HG03095 (cell line): ENCODE results near the gene ACBD4.

ENCODE experiments used
- ATAC-seq: cut with Tn5 transposase; IDR thresholded peaks from one replicate; pipeline ENCODE4 v1.9.1; 2021; ENCODE audit warnings: moderate library complexity; ENCODE audit not compliant: unreplicated experiment

The ACBD4 gene

GRCh38 chr17:45135978-45136791 lies 698 bp downstream of the ACBD4 start:
- ATAC-seq = no peak

DNA sequence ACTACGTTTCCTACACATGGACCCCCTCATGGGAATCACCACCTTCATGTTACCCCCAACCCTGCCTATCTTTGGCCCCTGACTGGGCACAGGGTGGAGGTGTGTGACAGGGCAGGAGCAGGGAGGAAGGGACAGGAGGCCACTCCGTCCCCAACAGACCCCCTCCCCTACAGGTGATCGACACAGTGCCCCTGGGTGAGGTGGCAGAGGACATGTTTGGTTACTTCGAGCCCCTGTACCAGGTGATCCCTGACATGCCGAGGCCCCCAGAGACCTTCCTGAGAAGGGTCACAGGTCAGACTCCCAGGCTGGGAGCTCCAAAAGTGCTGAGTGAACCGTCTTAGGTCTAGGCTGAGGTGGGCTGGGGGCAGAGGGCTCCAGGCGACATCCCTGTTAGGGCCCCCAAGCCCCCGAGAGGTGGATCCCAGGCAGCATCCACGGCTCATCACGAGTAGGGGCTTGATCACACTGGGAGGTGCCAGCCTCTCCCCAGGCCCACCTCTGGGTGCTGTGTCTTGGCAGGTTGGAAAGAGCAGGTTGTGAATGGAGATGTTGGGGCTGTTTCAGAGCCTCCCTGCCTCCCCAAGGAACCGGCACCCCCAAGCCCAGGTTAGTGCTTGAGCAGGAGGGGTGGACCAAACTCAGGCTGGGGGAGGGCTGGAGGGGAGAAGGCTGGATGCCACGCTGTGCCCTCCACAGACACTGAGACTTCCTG lies 1.5 kb downstream of the ACBD4 start:
- no peak for ATAC-seq

DNA sequence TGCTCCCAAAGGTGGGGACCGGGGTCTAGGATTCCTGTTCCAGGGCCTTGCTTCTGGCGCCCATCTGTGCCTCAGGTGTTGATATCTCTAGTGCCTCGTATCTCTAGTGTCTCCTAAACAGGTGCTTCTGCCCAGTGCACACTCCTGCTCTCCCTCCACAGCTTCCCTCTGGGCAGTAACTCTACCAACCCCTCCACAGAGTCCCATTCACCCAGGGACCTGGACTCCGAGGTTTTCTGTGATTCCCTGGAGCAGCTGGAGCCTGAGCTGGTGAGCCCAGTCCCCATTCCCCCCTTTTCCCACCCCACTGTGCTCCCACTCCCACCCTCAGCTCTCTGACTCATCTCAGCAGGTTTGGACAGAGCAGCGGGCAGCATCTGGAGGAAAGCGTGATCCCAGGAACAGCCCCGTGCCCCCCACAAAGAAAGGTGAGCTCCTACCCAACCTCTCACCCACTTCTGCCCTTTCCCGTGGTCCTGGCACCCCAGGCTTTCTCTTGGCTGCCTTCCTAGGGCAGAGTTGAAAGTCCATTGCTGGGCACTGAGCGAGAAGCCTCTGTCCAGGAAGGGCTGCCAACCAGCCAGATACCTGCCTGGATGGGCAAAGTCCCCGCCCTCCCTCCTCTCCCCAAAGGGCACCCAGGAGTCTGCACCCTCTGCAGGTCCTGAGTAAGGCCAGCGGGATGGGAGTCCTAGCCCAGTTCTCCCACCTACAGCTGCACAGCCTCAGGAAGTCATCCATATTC lies 2.2 kb downstream of the ACBD4 start:
- ATAC-seq = no peak

DNA sequence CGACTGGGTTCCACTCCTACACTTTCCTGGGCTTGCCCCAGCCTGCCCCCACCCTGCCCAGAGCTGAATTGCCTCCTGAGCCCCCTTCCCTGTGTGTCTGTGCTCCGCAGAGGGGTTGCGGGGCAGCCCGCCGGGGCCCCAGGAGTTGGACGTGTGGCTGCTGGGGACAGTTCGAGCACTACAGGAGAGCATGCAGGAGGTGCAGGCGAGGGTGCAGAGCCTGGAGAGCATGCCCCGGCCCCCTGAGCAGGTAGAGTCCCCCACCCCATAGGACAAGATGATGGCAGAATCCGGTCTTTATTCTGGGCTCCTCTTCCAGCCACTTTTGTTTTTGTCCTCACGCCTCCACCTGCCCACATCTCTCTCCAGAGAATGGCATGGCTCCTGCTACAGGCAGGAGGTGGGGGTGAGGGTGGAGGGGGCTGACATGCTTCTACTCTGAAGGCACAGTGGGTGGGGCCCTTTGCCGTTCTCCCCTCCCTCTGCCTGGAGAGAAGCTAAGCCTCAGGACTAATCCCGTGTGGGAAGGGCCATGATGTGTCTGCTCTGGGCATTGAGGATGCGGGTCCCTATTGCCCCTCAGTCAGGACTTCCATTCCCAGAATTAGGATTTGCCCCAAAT lies 3.5 kb downstream of the ACBD4 start:
- ATAC-seq = no peak

GRCh38 chr17:45139533-45139920 lies 4.0 kb downstream of the ACBD4 start:
- ATAC-seq = no peak

GRCh38 chr17:45143094-45143670 lies 7.7 kb downstream of the ACBD4 start:
- no peak for ATAC-seq

DNA sequence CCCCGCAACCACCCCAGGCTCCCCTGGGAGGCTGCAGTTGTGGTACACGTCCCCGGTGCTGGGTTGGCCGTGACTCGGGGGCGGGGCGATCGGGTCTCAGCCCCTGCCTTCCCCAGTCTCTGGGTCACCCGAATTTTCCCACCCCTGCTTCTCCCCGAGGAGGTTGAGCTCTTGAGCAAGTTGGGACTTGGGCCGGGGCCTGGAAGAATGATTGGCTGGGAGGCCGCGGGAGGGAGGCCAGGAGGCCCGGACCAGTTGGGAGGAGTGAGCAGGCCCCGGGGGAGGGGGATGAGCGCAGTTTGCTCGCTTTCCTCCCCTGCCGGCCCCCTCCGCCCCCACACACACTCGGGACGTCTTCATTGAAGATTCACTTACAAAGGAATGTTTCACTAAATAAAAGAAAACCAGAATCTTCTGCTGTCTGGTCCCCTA lies 8.3 kb downstream of the ACBD4 start:
- ATAC-seq = no peak

GRCh38 chr17:45144199-45145034 lies 8.9 kb downstream of the ACBD4 start:
- ATAC-seq = no peak

DNA sequence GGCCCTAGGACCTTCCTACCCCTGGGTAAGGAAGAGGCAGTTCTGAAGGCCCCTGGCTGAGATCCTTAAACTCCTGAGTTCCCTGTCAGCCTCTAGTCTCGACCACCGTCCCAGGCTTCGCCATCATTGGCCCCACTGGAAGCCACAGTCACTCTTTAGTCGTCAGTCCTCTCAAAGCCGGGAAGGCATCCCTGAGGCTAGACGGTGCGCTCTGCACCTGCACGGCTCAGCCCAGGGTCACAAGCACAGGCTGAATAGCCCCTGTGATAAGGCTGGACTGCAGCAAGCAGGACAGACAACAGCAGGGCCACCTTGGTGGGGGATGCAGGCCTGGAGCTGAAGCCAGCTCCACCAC lies 9.5 kb downstream of the ACBD4 start:
- no peak for ATAC-seq

DNA sequence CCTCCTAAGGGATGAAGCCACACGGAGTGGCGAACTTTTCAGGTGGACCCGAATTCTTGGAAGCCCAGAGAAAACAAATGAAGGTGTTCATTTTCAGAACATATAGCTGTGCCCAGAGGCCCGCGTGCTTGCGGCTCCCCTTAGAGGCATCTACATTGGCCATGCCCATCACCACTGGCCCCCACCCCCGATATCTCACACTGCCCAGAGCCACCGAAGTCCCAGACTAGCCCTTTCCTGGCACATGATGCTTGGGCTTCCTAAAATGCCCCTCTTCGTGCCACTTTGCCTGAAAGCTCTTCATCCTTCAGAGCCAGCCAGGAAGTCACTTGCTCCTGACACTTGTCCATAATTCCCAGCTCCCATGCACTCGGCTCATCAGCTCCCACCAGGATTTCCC lies 10.7 kb downstream of the ACBD4 start:
- no peak for ATAC-seq

DNA sequence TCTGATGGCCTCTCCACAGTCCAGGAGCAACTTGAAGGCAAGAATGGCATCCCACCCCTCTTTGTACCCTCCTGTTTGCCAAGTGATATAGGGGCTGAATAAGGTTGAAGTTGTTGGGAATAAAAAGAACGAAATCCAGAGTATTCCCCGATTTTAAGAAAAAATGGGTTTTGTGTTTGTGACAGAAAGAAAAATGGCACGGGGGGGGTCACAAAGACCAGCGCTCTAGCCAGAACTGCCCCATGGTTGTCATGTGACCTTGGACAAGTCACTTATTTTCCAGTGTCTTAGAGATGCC lies 11.1 kb downstream of the ACBD4 start:
- ATAC-seq = no peak

GRCh38 chr17:45146890-45147580 lies 11.5 kb downstream of the ACBD4 start:
- no peak for ATAC-seq

DNA sequence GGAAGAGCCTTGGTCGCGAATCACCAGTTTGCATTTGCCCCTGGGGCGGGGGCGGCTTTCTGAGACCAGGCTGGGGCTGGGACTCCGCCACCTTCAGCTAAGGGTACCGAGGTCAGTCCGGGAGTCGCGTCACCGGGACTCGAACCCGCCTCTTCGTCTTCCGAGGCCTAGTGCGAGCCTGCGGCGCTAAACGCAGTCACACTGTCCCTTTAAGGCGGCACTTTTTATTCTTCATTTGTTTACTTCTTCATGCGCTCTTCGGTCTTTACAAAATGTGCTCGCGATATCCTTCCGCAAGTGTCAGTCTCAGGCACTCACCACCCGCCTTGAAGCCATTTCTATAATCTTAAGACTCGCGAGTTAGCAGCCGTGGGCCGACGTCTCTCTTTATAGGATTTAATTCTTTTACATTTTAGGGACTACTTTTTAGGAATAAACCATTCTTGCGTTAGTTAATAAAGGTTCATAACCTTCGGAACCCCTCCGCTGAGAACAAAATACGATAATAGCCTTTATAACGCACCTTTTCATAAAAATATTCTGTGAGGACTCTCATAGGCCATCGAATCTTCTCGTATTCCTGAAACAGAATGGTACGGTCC lies 12.2 kb downstream of the ACBD4 start:
- ATAC-seq = no peak

GRCh38 chr17:45148183-45149036 lies 12.9 kb downstream of the ACBD4 start, which contains the start of gene HEXIM1:
Gene HEXIM1, plus strand, starts transcription at chr17:45148475. Its CDS starts 716 bp downstream, at chr17:45149191.
- ATAC-seq = peak; percentile 55

- ATAC-seq = no peak
Observed at GRCh38 chr17:45149037-45149668, 13.7 kb downstream of the ACBD4 start.

GRCh38 chr17:45149669-45150664 lies 14.5 kb downstream of the ACBD4 start:
- no peak for ATAC-seq
